ENCODE results near the gene TIMM17A.

DNA sequence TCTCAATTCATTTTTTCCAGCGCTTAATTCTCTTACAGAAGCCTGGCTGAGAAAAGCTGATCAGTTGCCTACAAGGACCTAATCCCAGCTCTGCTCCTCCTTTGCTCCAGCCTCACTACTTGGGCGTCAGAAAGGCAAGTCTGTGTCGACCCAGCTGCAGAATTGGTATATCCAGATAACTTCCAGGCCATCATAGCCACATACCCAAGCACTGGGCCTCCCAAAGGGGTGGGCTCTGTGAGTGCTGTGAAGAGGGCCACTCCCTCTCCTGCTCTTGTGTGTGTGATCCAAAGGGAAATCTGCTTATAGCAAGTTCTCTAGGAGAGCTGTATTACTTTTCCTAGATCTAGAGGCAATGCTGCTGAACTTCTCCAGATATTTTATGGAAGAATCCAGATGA lies 27.0 kb upstream of the TIMM17A start:
- TF ChIP-seq TEAD4 (IDR thresholded peaks at IDR 0.05; ENCODE audit: low read depth, low read length) (no peak), JUN (IDR thresholded peaks at IDR 0.05; ENCODE audit: low read depth, low read length) (no peak), POLR2AphosphoS5 (IDR thresholded peaks at IDR 0.05; ENCODE audit: low read depth, low read length) (no peak), CHD1 (IDR thresholded peaks at IDR 0.05; ENCODE audit: low read depth, low read length) (no peak), GABPA (IDR thresholded peaks at IDR 0.05; ENCODE audit: borderline replicate concordance, insufficient read depth, low read length) (no peak), POLR2A (IDR thresholded peaks at IDR 0.05; ENCODE audit: control extremely low read depth in 1 of 2, low read depth in 2 of 2, low read length in 2 of 2) (no peak), HDAC6 (IDR thresholded peaks at IDR 0.05; ENCODE audit: low read depth, low read length) (no peak), TAF1 (IDR thresholded peaks at IDR 0.05; ENCODE audit: low read depth, low read length) (no peak), SIN3A (conservative IDR thresholded peaks at IDR 0.05 in 1 of 2, IDR thresholded peaks at IDR 0.05 in 1 of 2; ENCODE audit: low read depth in 1 of 2, low read length in 2 of 2) (no peak), HDAC2 (IDR thresholded peaks at IDR 0.05; ENCODE audit: borderline replicate concordance in 1 of 2, low read depth in 2 of 2, low read length in 2 of 2) (no peak), MAX (IDR thresholded peaks at IDR 0.05) (no peak)
- TF ChIP-seq, protein P1, sequence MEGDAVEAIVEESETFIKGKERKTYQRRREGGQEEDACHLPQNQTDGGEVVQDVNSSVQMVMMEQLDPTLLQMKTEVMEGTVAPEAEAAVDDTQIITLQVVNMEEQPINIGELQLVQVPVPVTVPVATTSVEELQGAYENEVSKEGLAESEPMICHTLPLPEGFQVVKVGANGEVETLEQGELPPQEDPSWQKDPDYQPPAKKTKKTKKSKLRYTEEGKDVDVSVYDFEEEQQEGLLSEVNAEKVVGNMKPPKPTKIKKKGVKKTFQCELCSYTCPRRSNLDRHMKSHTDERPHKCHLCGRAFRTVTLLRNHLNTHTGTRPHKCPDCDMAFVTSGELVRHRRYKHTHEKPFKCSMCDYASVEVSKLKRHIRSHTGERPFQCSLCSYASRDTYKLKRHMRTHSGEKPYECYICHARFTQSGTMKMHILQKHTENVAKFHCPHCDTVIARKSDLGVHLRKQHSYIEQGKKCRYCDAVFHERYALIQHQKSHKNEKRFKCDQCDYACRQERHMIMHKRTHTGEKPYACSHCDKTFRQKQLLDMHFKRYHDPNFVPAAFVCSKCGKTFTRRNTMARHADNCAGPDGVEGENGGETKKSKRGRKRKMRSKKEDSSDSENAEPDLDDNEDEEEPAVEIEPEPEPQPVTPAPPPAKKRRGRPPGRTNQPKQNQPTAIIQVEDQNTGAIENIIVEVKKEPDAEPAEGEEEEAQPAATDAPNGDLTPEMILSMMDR (IDR thresholded peaks at IDR 0.05; ENCODE audit: control extremely low read depth in 1 of 3, insufficient read depth in 1 of 3, low read depth in 1 of 3, low read length in 3 of 3), result no peak
- TF ChIP-seq, protein P2, sequence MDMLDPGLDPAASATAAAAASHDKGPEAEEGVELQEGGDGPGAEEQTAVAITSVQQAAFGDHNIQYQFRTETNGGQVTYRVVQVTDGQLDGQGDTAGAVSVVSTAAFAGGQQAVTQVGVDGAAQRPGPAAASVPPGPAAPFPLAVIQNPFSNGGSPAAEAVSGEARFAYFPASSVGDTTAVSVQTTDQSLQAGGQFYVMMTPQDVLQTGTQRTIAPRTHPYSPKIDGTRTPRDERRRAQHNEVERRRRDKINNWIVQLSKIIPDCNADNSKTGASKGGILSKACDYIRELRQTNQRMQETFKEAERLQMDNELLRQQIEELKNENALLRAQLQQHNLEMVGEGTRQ (IDR thresholded peaks at IDR 0.05; ENCODE audit: low read length), result no peak
